ENCODE data around the gene GPC6.

GRCh38 chr13:93244918-93245280, 18.3 kb downstream of the GPC6 start:
- TF ChIP-seq, protein P1, sequence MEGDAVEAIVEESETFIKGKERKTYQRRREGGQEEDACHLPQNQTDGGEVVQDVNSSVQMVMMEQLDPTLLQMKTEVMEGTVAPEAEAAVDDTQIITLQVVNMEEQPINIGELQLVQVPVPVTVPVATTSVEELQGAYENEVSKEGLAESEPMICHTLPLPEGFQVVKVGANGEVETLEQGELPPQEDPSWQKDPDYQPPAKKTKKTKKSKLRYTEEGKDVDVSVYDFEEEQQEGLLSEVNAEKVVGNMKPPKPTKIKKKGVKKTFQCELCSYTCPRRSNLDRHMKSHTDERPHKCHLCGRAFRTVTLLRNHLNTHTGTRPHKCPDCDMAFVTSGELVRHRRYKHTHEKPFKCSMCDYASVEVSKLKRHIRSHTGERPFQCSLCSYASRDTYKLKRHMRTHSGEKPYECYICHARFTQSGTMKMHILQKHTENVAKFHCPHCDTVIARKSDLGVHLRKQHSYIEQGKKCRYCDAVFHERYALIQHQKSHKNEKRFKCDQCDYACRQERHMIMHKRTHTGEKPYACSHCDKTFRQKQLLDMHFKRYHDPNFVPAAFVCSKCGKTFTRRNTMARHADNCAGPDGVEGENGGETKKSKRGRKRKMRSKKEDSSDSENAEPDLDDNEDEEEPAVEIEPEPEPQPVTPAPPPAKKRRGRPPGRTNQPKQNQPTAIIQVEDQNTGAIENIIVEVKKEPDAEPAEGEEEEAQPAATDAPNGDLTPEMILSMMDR (conservative IDR thresholded peaks at IDR 0.05), result no peak
- no peak for TF ChIP-seq EZH2 (IDR thresholded peaks at IDR 0.05; ENCODE audit: low read depth)
